Memory B cell (primary cell): Measurements from ENCODE around the gene SEC61G.

Experiments
- ATAC-seq: fragments of 150-1000 bp; cut with Tn5 transposase; 2 replicates; pipeline ENCODE4 v1.10.0; 2021; ENCODE audit warnings: low read depth, mild to moderate bottlenecking, moderate library complexity
- DNase-seq, 2 donors: peaks; one replicate each; pipeline ENCODE4 v3.0.0; 2022; ENCODE audit warnings: low spot score in 2 of 2
- H3K27ac Mint-ChIP-seq: one replicate; pipeline ENCODE4 v1.8.0; 2022; ENCODE audit warnings: mild to moderate bottlenecking, moderate library complexity, mixed read lengths
- H3K27me3 Mint-ChIP-seq: one replicate; pipeline ENCODE4 v1.8.0; 2022; ENCODE audit warnings: mixed read lengths
- H3K36me3 Mint-ChIP-seq: one replicate; pipeline ENCODE4 v1.8.0; 2022; ENCODE audit warnings: mild to moderate bottlenecking, mixed read lengths
- H3K4me1 Mint-ChIP-seq: one replicate; pipeline ENCODE4 v1.8.0; 2022; ENCODE audit warnings: mixed read lengths
- H3K4me3 Mint-ChIP-seq: one replicate; pipeline ENCODE4 v1.8.0; 2022; ENCODE audit warnings: mild to moderate bottlenecking, moderate library complexity, mixed read lengths
- H3K9me3 Mint-ChIP-seq: one replicate; pipeline ENCODE4 v1.8.0; 2022; ENCODE audit warnings: mixed read lengths

Gene SEC61G

DNA sequence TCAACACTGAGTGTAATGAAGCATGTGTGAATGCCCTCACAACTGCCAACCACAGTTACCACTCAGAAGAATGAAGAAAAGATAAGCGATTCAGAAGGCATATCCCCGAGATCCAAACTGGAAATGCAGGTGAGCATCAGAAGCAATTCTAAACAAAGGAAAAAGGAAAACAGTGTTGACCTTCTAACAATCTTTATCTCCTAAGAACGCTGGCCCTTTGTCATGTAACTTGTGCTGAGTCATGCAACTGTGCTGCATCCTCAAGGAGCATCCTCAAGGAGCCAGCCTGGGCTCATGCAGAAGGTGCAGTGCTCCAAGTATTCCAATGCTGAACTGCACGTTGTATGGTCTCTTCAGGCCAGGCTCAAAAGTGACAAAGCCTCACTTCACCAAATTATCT, 30.6 kb downstream of the SEC61G start:
- Mint-ChIP-seq H3K4me1 (no peaks in the 10 kb centered on the region), H3K4me3 (no peak overlapping the region), H3K27me3 (peaks cover 2% of the 10 kb centered on the region), H3K36me3 (no peaks in the 10 kb centered on the region), H3K27ac (no peak overlapping the region), H3K9me3 (no peaks in the 10 kb centered on the region)
- ATAC-seq (no peak), DNase-seq (no peak)

- H3K27me3 Mint-ChIP-seq, result peaks cover 6% of the 10 kb centered on the region
- H3K4me3 Mint-ChIP-seq, result no peak overlapping the region
- no peak overlapping the region for H3K27ac Mint-ChIP-seq
- no peaks in the 10 kb centered on the region for H3K4me1 Mint-ChIP-seq
- DNase-seq, result no peak
- peaks cover 4% of the 10 kb centered on the region for H3K9me3 Mint-ChIP-seq
- H3K36me3 Mint-ChIP-seq, result no peaks in the 10 kb centered on the region
- ATAC-seq, result no peak
These were observed 33.8 kb downstream of the SEC61G start for GRCh38 chr7:54725255-54725654.

DNA sequence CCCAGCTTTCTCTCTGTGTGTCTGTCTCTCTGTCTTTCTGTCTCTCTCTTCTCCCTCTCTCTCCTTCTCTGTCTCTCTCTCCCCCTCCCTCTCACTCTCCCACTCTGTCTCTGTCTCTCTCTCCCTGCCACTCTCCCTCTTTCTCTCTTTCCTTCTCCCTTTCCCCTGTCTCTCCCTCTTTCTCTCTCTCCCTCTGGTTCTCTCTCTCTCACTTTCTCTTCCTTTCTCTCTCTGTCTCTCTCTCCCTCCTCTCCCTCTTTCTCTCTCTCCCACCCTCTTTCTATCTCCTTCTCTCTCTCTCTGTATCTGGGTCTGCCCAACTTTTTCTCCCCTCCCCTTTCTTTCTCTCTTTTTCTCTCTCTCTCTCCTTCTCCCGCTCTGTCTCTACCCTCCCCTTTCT, 36.5 kb downstream of the SEC61G start:
- H3K4me3 Mint-ChIP-seq, result no peak overlapping the region
- no peak overlapping the region for H3K27ac Mint-ChIP-seq
- H3K4me1 Mint-ChIP-seq, result no peaks in the 10 kb centered on the region
- no peaks in the 10 kb centered on the region for H3K36me3 Mint-ChIP-seq
- DNase-seq (no peak), ATAC-seq (no peak)
- peaks cover 11% of the 10 kb centered on the region for H3K9me3 Mint-ChIP-seq
- peaks cover 5% of the 10 kb centered on the region for H3K27me3 Mint-ChIP-seq

DNA sequence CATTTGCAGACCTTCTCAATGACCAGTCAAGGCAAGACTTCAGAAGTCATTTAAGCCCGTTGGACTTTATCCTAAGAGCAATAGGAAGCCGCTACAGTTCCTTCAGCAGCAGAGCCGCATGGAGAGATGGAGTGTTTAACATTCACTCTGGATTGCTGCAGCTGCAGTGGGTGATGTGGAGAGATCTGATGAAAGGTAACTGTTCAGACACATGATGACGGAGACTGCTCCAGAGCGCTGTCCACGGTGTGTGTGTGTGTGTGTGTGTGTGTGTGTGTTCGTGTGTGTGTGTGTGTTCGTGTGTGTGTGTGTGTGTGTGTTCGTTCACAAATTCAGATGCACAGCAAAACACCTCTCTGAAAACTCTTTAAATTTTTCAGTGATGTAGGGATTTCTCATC, 37.0 kb downstream of the SEC61G start:
- H3K27ac Mint-ChIP-seq, result no peak overlapping the region
- H3K4me1 Mint-ChIP-seq, result no peaks in the 10 kb centered on the region
- peaks cover 11% of the 10 kb centered on the region for H3K9me3 Mint-ChIP-seq
- peaks cover 5% of the 10 kb centered on the region for H3K27me3 Mint-ChIP-seq
- DNase-seq, result no peak
- no peak for ATAC-seq
- no peaks in the 10 kb centered on the region for H3K36me3 Mint-ChIP-seq
- H3K4me3 Mint-ChIP-seq, result no peak overlapping the region

DNA sequence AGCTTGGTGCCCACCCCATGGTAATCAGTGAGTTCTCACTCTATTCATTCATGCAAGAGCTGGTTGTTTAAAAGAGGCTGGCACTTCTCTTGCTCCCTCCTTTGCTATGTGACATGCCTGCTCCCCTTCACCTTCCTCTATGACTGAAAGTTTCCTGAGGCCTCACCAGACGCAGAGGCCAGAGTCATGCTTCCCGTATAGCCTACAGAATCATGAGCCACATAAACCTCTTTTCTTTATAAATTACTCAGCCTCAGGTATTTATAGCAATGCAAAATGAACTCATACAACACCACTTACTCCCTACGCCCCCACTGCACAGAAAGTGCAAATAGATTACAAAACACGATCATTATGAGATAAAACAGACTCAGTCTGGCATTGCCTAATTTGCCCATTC, 39.0 kb downstream of the SEC61G start:
- Mint-ChIP-seq H3K36me3 (no peaks in the 10 kb centered on the region), H3K9me3 (peaks cover 11% of the 10 kb centered on the region), H3K4me1 (no peaks in the 10 kb centered on the region), H3K4me3 (no peak overlapping the region), H3K27ac (no peak overlapping the region), H3K27me3 (peaks cover 5% of the 10 kb centered on the region)
- DNase-seq, result no peak
- no peak for ATAC-seq

- Mint-ChIP-seq H3K9me3 (peaks cover 11% of the 10 kb centered on the region), H3K4me3 (no peak overlapping the region), H3K36me3 (no peaks in the 10 kb centered on the region), H3K27me3 (peaks cover 5% of the 10 kb centered on the region), H3K27ac (no peak overlapping the region), H3K4me1 (no peaks in the 10 kb centered on the region)
- no peak for DNase-seq
- ATAC-seq, result no peak
These were observed 39.6 kb downstream of the SEC61G start for GRCh38 chr7:54719425-54719824.

- Mint-ChIP-seq H3K4me1 (no peaks in the 10 kb centered on the region), H3K9me3 (peaks cover 3% of the 10 kb centered on the region), H3K27ac (no peak overlapping the region), H3K27me3 (no peaks in the 10 kb centered on the region), H3K36me3 (peaks cover 2% of the 10 kb centered on the region), H3K4me3 (no peak overlapping the region)
- ATAC-seq (no peak), DNase-seq (no peak)
These were observed 46.2 kb downstream of the SEC61G start for GRCh38 chr7:54712820-54713219.

DNA sequence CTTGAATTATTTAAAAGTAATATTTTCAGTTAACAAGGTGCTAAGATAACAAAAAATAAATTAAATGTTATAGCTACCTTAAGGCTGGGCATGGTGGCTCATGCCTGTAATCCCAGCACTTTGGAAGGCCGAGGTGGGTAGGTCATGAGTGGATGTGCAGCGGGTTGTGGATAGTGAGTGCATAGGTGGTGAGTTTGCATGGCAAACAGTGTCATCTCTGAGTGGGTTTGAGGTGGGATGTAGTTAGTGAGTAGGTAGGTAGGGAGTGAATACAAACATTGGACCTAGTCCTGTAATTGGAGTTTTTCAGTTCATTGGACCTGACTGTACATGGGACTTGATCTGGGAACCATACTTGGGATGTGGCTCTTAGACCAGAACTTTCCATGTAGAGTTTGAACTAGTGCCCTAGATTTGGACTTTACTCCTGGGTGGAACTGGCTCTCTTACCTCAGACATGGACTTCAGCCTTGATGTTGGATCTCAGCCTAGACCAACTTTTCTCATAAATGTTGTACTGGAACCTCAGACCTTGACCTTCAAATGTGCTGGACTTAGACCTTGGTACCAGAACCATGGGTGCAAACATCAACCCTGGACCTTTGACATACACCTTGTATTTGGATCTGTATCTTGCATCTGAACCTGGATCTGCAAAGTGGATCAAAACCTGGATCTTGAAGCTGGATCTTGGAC, 47.0 kb downstream of the SEC61G start:
- DNase-seq, result no peak
- H3K27me3 Mint-ChIP-seq, result no peaks in the 10 kb centered on the region
- H3K36me3 Mint-ChIP-seq, result peaks cover 2% of the 10 kb centered on the region
- H3K4me3 Mint-ChIP-seq, result no peak overlapping the region
- H3K9me3 Mint-ChIP-seq, result peaks cover 4% of the 10 kb centered on the region
- no peaks in the 10 kb centered on the region for H3K4me1 Mint-ChIP-seq
- no peak for ATAC-seq
- no peak overlapping the region for H3K27ac Mint-ChIP-seq

- DNase-seq (no peak), ATAC-seq (no peak)
- no peak overlapping the region for H3K4me3 Mint-ChIP-seq
- peaks cover 2% of the 10 kb centered on the region for H3K36me3 Mint-ChIP-seq
- peaks cover 9% of the 10 kb centered on the region for H3K9me3 Mint-ChIP-seq
- no peaks in the 10 kb centered on the region for H3K4me1 Mint-ChIP-seq
- no peak overlapping the region for H3K27ac Mint-ChIP-seq
- H3K27me3 Mint-ChIP-seq, result no peaks in the 10 kb centered on the region
These were observed 49.7 kb downstream of the SEC61G start for GRCh38 chr7:54709283-54709682.

GRCh38 chr7:54705436-54705835, 53.6 kb downstream of the SEC61G start:
- ATAC-seq (no peak), DNase-seq (no peak)
- H3K36me3 Mint-ChIP-seq, result peaks cover 2% of the 10 kb centered on the region
- no peak overlapping the region for H3K27ac Mint-ChIP-seq
- H3K9me3 Mint-ChIP-seq, result peaks cover 9% of the 10 kb centered on the region
- no peaks in the 10 kb centered on the region for H3K27me3 Mint-ChIP-seq
- no peaks in the 10 kb centered on the region for H3K4me1 Mint-ChIP-seq
- H3K4me3 Mint-ChIP-seq, result no peak overlapping the region

GRCh38 chr7:54704851-54705250, 54.2 kb downstream of the SEC61G start:
- Mint-ChIP-seq H3K27me3 (no peaks in the 10 kb centered on the region), H3K27ac (no peak overlapping the region), H3K9me3 (peaks cover 9% of the 10 kb centered on the region), H3K4me3 (no peak overlapping the region), H3K36me3 (peaks cover 2% of the 10 kb centered on the region), H3K4me1 (no peaks in the 10 kb centered on the region)
- DNase-seq (no peak), ATAC-seq (no peak)
